Measurements from ENCODE around the gene ASAP2.

ASAP2 gene

GRCh38 chr2:9359463-9359862 lies 152.9 kb downstream of the ASAP2 start:
- no peak for DNase-seq

- DNase-seq = no peak
Measured at GRCh38 chr2:9360110-9360509, 153.5 kb downstream of the ASAP2 start.

DNA sequence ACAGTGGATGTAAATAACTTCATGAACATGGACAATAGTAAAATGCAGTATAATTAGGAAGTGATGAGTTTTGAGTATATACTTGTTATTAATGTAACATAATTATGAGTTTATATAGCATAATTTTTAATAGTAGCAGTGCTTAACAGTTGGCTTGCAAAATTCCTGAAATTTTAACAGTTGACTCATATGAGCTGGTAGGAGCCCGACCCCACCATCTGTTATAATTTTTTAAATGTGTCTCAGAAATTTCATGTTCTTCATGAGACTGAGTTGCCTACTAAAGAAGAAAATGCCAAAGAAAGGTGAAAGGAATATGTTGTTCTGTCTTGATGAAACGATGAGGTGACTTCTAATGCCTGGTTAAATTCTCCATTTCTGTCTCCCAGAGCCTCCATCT lies 154.1 kb downstream of the ASAP2 start:
- DNase-seq = no peak

DNA sequence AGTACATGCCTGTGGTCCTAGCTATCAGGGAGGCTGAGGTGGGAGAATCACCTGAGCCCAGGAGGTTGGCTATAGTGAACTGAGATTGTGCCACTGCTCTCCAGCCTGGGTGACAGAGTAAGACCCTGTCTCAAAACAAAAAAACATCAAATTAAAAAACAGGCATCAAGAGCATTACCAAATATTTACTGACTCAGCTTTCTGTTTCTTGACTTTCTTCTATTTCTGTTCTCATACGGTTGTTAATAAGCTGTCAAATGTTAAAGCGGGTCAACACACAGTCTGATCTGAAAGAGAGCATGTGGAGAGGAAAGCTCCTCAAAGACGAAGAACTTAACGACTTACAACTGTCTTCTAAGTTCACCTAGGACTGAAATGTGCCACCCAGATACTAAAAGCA lies 157.8 kb downstream of the ASAP2 start:
- DNase-seq = no peak

- DNase-seq = no peak
Measured at GRCh38 chr2:9364791-9365497, 158.3 kb downstream of the ASAP2 start.

DNA sequence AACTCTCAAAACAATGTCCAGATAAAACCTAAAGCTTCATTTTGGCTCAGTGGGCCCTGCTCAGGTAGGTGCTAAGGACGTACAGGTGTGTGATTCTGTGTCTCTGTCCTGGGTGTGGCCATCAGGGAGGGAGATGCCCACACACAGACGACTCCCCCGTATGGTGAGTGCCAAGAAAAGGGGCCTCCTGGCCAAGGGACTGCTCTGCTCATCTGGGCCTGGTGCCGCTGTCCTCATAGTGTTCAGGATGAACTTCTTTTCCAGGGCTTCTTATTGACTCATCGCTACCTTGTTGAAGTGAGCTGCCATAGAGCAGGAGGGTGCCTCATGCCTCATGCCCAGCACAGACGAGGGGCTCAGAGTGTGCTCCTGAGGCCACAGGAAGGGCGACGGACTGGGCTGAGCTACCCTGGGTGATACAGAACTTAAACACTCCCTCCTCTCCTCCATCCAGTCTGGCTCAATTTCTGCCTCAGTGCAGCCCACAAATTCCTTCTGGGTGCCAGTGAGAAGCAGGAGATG lies 158.9 kb downstream of the ASAP2 start:
- DNase-seq = no peak

- DNase-seq = no peak
Measured at GRCh38 chr2:9366026-9366425, 159.4 kb downstream of the ASAP2 start.

DNA sequence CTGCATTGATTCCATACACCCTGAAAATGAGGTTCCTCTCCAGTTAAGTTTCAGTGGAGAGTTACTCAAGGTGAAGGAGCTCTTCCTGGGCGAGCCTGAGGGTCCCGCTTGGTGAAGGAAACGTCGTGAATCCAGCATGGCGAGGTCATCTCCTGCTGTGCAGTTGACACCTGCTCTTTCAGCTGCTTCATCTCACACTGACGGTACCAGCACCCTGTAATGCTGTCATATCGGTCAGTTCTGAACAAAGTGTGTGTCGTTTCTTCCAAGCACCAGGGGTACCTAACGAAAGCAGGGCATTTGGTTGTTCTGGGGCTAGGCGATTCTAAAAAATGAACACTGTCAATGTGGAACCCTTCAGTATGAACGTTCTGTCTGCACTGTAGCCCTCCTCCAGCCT lies 164.1 kb downstream of the ASAP2 start:
- DNase-seq = no peak

- peak; percentile 46 for DNase-seq
Measured at GRCh38 chr2:9373047-9373446, 166.4 kb downstream of the ASAP2 start.

DNA sequence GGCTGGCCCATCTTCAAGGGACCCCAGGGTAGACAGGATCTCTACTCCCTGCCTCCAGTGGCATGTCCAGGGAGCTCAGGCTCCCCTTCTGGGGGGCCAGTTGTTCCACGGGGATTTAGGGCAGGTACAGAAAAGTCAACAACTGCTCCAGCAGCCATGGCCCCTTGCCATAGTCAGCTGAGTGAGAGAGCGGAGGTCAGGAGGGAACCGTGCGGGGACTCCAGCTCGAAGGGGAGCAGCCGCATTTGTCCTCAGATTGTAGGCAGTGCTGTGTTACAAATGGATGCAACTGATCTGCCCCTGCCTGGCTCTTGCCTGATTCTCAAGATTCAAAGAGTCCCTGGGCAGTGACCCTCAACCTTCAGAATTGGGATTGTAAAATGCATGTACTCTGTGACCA lies 166.9 kb downstream of the ASAP2 start:
- DNase-seq = no peak

- DNase-seq = no peak
Measured at GRCh38 chr2:9374071-9374730, 167.6 kb downstream of the ASAP2 start.

- no peak for DNase-seq
Measured at GRCh38 chr2:9375857-9376428, 169.3 kb downstream of the ASAP2 start.

- DNase-seq = no peak
Measured at GRCh38 chr2:9377461-9378097, 171.0 kb downstream of the ASAP2 start.

- DNase-seq = no peak
Measured at GRCh38 chr2:9378433-9379390, 172.1 kb downstream of the ASAP2 start.

GRCh38 chr2:9379391-9379755 lies 172.8 kb downstream of the ASAP2 start:
- no peak for DNase-seq

- DNase-seq = no peak
Measured at GRCh38 chr2:9380702-9381628, 174.4 kb downstream of the ASAP2 start.

GRCh38 chr2:9382604-9383235 lies 176.1 kb downstream of the ASAP2 start:
- no peak for DNase-seq

- no peak for DNase-seq
Measured at GRCh38 chr2:9384521-9384920, 177.9 kb downstream of the ASAP2 start.

- DNase-seq = no peak
Measured at GRCh38 chr2:9385841-9386240, 179.2 kb downstream of the ASAP2 start.

- no peak for DNase-seq
Measured at GRCh38 chr2:9388199-9388681, 181.6 kb downstream of the ASAP2 start.

All from DMS79 treated with DMSO at 0.1 percent for 48 hours (cell line).